Femur (tissue), 1 donor: ENCODE results near the gene NDUFAF2.
"Not testable (repeated sequence)": the region's sequence is repeated elsewhere in the genome, so short reads cannot be mapped to it uniquely, and the experiment has no call there.

Experiments used
- DNase-seq: peaks from one replicate; pipeline ENCODE4 v3.0.0-alpha.2; 2017

NDUFAF2 gene

DNA sequence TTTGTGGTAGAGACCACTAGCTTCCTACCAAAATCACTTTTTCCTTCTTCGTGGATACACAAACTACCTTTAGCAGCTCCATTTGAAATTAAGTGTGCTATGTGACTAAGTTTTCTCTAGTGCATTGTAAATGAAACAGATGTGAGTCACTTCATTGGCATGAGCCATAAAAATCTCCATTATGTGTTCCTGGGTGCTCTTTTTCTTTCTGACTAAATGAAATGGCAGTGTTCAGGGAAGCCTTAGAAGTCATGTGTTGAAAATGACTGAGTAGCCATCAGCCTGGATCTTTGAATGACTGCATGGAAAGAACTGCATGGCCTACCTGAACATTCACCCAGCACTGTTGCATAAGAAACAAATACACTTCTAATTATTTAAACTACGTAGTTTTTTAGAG, 107.9 kb downstream of the NDUFAF2 start:
- no peak for DNase-seq

DNA sequence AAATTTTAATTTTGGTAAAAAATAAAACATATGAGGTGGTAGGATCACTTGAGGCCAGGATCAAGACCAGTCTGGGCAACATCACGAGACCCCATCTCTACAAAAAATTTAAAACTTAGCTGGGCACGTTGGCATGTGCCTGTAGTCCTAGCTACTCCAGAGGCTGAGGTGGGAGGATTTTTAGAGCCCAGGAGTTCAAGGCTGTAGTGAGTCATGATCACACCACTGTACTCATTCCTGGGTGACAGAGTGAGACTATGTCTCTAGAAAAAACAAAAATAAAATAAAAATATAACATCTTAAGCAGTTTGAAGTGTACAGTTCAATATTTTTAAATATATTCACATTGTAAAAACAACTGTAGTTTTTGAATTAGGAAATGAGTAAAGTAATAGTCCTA, 108.9 kb downstream of the NDUFAF2 start:
- no peak for DNase-seq

DNA sequence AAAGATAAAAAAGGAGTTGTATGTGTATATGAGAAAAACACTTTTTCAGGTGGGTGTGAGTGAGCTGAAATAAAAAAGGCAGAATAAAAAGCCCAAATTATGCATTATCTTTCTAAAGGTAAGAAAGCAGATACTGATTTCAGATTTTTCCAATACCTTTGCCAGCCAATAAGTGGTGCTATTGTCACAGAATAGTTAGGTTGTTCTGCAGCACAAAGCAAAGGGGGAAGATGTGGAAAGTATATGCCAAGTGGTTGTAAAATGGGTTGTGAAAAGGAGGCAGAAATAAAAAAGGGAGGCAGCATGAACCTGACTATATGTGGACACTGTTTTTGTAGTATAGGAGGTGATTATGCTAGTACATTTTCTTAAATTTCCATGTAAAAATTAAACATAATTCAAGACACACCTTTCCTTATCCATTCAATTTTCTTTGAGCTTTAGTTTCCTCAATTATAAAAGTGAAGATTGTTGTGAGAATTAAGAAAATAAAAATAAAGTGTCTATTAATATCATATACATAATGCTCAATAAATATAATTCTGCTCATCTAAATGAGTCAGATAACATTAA, 110.5 kb downstream of the NDUFAF2 start:
- no peak for DNase-seq

DNA sequence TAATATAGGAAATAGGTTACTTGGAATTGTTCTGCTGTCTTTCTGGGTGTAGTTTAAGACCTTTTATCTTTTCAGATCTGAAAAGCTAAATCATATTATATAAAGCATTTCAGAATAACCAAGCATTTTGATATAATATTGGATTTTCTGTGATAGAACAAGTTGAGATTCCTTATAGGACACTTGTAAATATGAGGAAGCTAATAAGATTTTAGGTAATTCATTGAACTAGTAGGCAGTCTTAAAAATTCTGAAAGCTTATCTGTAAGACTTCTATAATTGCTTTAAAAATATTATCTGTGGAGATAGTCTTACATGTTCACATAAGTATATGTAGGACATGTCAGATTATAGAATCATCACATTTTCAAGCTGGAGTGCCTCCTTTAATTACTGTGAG, 114.5 kb downstream of the NDUFAF2 start:
- no peak for DNase-seq

DNA sequence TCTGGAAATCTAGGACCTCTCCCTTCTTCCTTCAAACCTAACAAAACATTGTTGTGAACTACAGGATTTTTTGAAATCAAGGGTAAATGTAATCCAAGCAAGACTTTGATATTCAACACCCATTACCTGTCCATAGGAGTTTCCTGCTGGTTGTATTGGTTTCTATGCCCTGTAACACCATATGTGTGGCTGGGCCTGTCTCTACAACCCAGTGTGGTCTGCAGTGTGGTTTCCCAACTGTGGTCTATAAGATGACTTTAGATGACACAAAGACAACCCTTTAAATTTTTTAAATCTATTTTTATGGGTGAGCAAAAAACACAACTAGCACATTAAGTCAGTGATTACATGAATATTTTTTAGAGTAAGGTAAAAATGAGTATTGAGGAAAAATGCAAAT, 124.1 kb downstream of the NDUFAF2 start:
- no peak for DNase-seq

DNA sequence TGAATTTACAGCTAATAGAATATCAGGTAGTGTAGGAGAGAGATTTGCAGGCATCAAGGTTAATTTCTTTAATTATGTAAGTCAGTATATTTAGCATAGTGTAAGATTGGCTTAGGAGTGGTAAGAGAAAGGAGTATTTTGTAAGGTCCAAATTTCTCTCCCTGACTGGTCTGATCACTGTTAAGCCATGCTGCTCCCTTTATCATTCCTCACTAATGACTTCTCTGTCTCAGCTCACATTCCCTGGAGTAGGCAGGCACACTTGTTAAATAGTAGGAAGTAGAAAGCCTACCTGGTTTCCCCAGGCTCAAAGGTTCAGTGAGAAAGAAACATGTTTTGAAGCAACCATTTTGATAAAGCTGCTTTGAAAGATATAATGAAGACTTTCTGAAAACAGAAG, 126.5 kb downstream of the NDUFAF2 start:
- DNase-seq: no peak

DNA sequence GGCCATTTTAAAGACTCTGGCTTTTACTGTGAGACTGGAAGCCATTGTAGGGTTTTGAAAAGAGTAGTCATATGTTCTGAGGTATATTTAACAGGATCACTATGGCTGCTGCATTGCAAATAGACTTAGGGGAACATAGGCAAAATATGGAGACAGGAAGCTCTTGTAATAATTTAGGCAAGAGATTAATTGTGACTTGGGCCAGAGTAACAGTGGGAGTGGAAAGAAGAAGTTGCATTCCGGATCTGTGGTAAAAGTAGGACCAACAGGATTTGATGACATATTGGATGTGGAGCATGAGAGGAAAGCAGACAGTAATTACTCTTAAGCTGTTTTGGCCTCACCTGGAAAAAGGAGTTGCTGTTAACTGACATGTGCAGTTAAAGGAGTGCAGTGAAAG, 131.6 kb downstream of the NDUFAF2 start:
- DNase-seq: no peak

DNA sequence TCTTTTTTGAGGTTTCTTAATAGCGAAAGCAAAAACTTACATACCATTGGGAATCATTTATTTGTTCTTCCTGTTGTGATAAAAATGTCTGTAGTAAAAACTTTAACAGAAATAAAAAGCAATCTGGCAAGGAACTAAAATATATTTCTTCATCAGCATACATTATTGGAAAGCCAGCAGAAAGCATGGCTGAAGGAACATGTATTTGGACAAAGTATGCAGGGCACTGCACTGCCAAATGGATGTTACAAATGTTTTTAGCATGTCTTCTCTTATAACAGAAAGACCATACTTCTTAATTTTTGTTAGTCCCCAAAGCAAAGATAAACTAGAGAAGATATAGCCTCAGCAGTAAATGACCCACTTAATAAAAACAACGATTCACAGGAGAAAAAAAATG, 136.7 kb downstream of the NDUFAF2 start:
- no peak for DNase-seq

DNA sequence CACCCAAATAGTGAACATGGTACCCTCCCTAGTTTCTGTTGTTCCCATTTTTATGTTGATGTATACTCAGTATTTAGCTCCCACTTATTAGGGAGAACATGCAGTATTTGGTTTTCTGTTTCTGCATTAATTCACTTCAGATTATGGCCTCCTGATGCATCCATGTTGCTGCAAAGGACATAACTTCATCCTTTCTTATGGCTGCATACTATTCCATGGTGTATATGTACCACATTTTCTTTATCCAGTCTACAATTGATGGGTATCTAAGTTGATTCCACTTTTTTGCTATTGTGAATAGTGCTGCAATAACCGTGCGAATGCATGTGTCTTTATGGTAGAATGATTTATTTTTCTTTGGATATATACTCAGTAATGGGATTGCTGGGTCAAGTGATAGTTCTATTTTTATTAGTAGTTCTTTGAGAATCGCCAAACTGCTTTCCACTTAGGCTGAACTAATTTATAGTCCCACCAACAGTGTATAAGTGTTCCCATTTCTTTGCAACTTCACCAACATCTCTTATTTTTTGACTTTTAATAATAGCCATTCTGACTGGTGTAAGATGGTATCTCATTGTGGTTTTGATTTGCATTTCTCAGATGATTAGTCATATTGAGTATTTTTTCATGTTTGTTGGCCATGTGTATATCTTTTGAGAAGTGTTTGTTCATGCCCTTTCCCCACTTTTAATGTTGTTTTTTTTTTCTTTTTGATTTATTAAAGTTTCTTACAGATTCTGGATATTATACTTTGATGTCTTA, 137.7 kb downstream of the NDUFAF2 start:
- DNase-seq: no peak

DNA sequence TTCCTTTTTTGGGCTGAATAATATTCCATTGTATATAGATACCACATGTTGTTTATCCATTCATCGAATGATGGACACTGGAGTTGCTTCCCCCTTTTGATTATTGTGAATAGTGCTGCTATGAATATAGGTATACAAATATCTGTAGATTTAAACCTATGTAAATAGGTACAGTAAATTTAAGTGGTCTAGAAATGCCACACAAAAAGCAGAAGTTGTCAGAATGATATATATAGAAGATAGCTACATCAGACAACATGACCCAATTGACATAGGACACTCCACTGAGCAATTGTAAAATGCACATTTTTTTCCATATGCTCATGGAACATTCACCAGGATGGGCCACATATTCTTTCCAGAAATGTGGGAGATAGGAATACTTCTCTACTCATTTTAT, 139.7 kb downstream of the NDUFAF2 start:
- no peak for DNase-seq

DNA sequence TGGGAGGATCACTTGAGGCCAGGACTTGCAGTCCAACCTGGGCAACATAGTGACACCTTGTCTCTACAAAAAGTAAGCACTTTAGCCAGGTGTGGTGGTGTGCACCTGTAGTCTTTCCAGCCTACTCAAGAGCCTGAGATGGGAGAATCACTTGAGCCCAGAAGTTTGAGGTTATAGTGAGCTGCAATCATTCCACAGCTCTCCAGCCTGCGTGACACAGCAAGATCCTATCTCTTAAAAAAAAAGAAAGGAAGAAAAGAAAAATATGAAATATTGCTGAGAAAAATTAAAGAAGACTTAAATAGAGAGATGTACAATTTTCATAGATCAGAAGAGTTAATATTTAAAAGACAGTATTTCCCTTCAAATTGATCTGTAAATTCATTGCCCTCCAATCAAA, 140.9 kb downstream of the NDUFAF2 start:
- DNase-seq: no peak

DNA sequence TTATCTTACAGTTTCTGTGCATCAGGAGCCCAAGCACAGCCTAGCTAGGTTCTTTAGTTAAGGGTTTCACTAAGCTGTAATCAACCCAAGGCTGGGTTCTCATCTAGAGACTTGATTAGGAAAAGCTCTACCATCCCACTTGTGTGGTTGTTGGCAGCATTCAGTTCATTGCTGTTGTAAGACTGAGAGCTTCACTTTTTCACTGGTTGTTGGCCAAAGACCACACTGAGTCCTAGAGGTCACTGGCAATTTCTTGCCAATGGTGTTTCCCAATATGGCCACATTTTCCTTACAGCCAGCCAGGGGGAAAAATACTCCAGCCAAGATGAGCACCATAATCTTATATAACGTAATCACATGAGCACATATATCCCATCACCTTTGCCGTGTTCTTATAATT, 142.9 kb downstream of the NDUFAF2 start:
- DNase-seq: no peak

DNA sequence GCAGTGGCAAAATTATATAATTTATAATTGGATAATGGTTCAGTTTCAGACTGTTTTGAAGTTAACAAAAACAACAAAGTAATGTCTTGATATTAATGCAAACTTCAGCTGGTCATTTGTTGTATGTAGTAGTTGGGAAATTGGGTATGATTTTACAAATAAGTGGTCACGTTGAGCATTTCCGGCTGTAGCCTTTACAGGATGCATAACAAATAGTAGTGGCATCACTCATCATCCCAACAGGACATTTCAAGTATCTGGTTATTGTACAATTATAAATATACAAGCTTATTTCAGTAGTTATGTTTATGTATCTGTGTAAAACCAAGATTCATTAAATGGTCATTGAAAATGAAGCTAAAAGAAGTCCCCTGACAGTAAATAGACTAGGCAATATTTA, 144.3 kb downstream of the NDUFAF2 start:
- DNase-seq: no peak

DNA sequence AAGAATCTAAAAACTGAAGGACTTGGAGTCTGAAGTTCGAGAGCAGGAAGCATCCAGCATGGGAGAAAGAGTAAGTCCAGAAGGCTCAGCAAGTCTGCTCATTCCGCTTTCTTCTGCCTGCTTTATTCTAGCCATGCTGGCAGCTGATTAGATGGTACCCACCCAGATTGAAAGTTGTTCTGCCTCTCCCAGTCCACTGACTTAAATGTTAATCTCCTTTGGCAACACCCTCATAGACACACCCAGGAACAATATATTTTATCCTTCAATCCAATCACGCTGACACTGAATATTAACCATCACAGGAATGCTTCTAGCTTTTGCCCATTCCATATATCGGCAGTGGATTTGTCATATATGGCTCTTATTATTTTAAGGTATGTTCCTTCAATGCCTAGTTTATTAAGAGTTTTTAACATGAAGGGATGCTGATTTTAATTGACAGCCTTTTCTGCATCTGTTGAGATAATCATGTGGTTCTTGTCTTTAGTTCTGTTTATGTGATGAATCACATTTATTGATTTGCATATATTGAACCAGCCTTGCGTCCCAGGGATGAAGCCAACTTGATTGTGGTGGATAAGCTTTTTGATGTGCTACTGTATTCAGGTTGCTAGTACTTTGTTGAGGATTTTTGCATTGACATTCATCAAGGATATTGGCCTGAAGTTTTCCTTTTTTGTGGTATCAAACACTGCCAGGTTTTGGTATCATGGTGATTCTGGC, 148.2 kb downstream of the NDUFAF2 start:
- not testable (repeated sequence) for DNase-seq

DNA sequence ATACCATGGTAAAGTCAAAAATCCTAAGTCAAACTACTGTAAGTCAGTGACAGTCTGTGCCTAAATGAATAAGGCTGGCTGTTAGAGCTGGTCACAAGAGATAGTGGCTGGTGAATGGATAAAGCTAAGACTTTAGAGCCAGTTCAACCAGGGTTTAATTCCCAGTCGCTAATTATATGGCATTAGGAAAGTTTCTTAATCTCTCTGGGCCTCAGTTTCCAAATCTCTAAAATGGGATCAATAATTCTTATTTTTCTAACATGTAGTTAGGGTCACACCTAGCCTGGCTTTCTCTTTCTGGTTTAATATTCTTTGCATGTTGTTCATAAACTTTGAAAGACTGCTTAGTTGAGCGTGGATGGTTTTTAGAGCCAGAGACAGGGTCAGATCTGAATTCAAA, 152.5 kb downstream of the NDUFAF2 start:
- no peak for DNase-seq

DNA sequence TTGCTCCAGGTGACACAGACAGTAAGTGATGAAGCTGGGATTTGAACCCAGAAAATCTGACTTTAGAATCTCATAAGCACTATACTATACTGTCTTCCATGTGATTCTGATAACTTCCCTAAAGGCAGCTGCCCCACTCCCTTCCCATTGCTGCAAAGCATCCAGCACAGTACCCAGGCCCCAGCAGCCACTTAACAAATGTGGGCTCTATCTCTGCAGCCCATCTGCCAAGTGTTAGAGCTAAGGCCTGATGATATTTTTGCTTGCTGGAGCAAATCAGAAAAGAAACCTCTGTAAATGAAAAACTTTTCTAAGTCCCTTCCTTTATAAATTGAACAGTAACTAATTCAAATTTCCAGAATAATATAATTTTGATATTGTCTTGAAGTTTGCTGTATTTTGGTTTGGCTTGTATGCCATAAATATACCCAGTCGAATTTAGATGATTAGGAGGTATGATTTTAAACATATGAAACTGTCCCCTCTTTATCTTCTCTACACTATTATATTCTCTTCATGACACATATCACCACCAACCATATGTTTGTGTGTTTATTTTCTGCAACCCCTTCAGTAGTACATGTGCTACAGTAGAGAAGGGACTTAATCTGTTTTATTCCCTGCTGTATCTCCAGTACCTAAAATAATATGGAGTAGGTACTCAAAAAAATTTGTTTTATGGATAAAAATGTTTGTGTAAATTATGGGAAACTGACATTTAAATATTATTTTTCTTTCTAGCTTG, 153.4 kb downstream of the NDUFAF2 start:
- no peak for DNase-seq

DNA sequence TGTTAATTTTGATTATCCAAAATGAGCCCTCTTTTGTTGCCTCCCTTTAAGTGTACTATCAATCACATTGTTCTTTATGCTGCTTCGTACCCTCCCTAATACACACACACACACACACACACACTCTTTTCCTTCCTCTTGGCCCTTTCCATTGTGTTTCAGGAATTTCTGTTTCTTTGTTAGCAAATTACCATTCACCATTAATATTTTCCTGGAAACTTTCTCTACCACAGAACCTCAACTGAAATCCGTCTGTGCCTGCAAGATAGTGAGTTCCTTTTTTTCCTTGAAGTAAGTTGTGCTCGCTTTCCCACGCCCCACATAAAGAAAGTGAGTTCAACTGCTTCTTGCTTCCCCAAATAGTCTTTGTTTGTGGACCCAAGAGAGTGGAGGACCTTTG, 155.4 kb downstream of the NDUFAF2 start:
- DNase-seq: no peak

DNA sequence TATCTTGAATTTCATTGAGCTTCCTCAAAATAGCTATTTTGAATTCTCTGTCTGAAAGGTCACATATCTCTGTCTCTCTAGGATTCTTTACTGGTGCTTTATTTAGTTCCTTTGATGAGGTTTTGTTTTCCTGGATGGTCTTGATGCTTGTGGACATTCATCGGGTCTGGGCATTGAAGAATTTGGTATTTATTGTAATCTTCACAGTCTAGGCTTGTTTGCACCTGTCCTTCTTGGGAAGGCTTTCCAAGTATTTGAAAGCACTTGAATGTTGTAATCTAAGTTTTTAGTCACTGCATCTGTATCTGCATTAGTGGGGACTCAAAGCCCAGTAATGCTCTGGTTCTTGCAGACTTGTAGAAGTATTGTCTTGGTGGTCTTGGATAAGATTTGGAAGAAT, 169.4 kb downstream of the NDUFAF2 start:
- no peak for DNase-seq

DNA sequence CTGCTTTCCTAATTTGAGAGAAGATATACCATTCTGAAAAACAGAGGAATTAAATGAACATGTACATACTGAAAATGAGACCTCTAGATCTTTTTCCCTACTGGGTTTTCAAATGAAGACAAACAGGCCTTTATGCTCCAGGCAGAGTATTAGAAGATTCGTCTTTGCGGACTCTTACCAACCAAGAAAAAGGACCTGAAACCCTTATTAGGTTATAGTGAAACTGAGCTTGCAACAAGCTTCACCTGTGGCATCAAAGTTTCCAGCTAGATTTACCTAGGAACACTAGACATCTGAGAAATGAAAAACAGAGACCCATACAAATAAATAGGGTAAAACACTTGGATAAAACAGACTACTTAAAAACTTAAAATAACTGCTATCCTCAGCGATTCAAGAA, 171.0 kb downstream of the NDUFAF2 start:
- no peak for DNase-seq

DNA sequence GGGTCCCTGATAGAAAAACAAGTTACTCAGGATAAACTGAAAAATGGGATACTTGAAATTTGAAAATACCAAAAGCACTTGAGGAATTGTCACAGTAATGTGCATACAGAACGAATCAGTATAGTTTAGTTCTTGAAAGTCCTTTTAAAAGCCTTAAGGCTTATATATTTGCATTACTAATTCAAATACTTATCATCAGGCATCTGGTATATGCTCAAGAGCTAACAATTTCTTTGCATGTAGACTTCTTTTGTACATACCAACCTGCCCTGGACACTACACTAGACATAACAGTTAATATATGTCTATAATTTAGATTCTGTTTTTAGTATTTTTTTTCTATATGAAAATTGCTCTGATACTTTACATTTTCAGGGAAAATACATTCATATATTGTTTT, 174.1 kb downstream of the NDUFAF2 start:
- DNase-seq: no peak

DNA sequence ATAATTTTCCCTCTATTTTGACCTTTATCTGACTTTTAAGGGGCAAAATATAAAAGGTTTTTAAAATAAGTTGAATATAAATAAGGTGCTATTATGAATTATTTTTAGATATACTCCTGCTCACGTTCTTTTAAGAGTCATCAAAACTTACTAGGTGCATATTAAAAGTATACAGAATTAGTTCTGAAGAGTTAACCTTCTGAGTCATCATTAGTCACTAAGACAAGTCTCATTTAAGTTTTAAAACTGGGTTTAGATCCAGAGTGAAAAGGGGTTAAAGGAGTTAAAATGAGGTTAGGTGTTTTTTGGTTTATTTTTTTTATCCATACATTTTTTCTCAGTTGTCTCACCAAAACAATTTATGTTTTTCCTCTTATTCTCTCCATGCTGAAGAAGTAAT, 175.5 kb downstream of the NDUFAF2 start:
- DNase-seq: no peak

DNA sequence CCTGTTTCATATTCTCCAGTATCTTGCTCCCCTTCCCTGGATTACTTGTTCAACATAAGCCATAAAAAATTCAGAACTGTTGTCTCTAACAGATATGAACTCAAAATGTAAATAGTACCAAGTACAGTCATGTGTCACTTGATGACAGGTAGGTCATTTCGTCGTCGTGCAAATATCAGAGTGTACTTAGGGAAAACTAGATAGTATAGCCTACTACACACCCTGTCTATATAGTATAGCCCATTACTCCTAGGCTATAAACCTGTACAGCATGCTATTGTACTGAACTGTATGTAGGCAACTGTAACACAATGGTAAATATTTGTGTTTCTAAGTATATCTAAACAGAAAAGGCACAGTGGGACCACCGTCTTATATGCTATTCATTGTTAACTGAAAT, 178.1 kb downstream of the NDUFAF2 start:
- no peak for DNase-seq

DNA sequence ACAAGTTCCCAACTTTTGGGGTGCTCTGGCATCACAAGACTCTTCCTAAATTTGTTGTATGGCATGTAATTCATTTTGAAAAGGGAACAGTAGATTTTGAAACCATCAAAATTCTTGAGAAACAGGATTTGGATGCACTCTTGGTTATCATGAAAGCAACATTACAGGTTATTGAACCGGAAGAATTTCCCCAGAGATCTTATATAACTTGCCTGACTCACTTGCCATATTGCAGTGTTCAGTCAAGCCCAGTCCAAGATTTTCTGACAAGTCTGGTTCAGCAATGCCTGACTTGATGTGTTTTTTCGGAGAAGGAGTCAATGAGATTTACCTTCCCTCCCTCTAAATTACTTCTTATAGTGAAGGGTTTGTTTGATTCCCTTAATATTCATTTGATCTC, 185.3 kb downstream of the NDUFAF2 start:
- no peak for DNase-seq

DNA sequence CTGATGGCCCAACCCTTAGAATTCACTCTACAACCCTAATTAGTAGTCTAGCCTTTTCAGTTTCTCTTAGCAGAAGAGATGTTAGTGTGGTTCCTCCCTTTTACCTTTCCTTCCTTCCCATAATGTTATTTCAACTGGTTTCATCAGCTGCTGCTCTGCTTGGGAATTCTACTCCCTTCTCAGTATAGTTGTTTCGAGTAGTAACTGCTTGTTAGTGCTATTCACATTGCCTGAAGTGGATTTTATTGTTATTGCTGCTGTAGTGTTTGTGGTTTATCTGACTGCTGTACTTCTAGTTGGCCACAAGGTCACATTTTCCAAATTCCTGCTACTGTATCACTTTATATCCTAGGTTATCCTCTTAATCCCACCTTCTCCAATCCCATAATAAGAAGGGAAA, 187.6 kb downstream of the NDUFAF2 start:
- no peak for DNase-seq
